K562 (cell line): ENCODE measurements around the gene NAV2. TPM values are rescaled to one million over a fixed set of nuclear protein-coding genes. Genes with fewer than 3 reads are reported as not detected.

Experiments
- ATAC-seq: fragments of 200-7000 bp; cut with Tn5 transposase; 3 replicates; pipeline ENCODE4 v1.9.1; 2020; ENCODE audit warnings: moderate library complexity
- BruUV-seq: library from RNA; stranded (reverse); fragments of 400-500 nt; replicated peaks from 2 replicates; lab custom pipeline; 2021; lab: Mats Ljungman, UMichigan
- CTCF ChIA-PET: fragments of 300-600 bp; formaldehyde crosslinking; extraction: SDS; loops from one replicate; lab custom pipeline; 2021; ENCODE audit warnings: low intra/inter-chr PET ratio; lab: Yijun Ruan, JAX
- POLR2A ChIA-PET: fragments of 300-600, 350-650 bp; sonication (Branson Sonifier 250); formaldehyde crosslinking; extraction: SDS; loops from one replicate; lab custom pipeline; 2021; ENCODE audit warnings: antibody characterized with exemption, inconsistent platforms; lab: Yijun Ruan, JAX
- DNase-seq, 4 experiments: peaks; one replicate each; pipeline versions ENCODE4 v3.0.0 to v3.0.0-alpha.2; 2011 to 2018; ENCODE audit warnings: low spot score in 3 of 4, mixed read lengths in 3 of 4; ENCODE audit errors: extremely low read depth in 1 of 4
- FAIRE-seq: peaks from 2 replicates; lab custom pipeline; 2011; peaks lifted over from hg19 to GRCh38; lab: Jason Lieb, UNC
- H2AFZ ChIP-seq: 2 replicates; pipeline ENCODE4 v1.6.0; 2011; ENCODE audit warnings: low read depth, low read length, control low read depth, inconsistent platforms
- H3K27ac ChIP-seq: fragments of 200-600 bp; 3 replicates; pipeline ENCODE4 v1.8.0; 2011; ENCODE audit warnings: low read depth, mild to moderate bottlenecking, control low read depth, inconsistent platforms, low read length, moderate library complexity, mixed read lengths; ENCODE audit errors: extremely low read depth
- H3K27me3 ChIP-seq, 2 experiments: fragments of 300-600 bp in 1 of 2; 2 replicates in 1 of 2; 3 replicates in 1 of 2; pipeline versions ENCODE4 v1.6.0 to v1.8.0; 2011; ENCODE audit warnings: inconsistent platforms in 2 of 2, low read length in 2 of 2, mild to moderate bottlenecking in 1 of 2, mixed read lengths in 1 of 2, moderate library complexity in 1 of 2; ENCODE audit not compliant: control insufficient read depth in 2 of 2, insufficient read depth in 2 of 2
- H3K36me3 ChIP-seq: fragments of 300-600 bp; 3 replicates; pipeline ENCODE4 v1.8.0; 2011; ENCODE audit warnings: mild to moderate bottlenecking, low read length, inconsistent platforms; ENCODE audit not compliant: control insufficient read depth, insufficient read depth
- H3K4me1 ChIP-seq, 2 experiments: fragments of 200-600 bp in 1 of 2; replicated peaks in 1 of 2; 2 replicates in 1 of 2; 3 replicates in 1 of 2; pipeline versions ENCODE4 v1.5.1 to v1.8.0; 2011; ENCODE audit warnings: inconsistent platforms in 2 of 2, low read length in 2 of 2, mild to moderate bottlenecking in 1 of 2, mixed read lengths in 1 of 2, moderate library complexity in 1 of 2; ENCODE audit not compliant: control insufficient read depth in 2 of 2, insufficient read depth in 2 of 2
- H3K4me2 ChIP-seq: 2 replicates; pipeline ENCODE4 v1.6.1; 2011; ENCODE audit warnings: low read length, control low read depth, inconsistent platforms, mixed read lengths; ENCODE audit not compliant: insufficient read depth
- H3K4me3 ChIP-seq: fragments of 200-600 bp; sonication (generic), shearing (Covaris generic); 2 replicates; pipeline ENCODE4 v1.5.1; 2016; ENCODE audit warnings: control low read depth, inconsistent platforms
- H3K79me2 ChIP-seq: fragments of 200-600 bp; 3 replicates; pipeline ENCODE4 v1.8.0; 2011; ENCODE audit warnings: low read length, inconsistent platforms; ENCODE audit not compliant: control insufficient read depth, insufficient read depth
- H3K9ac ChIP-seq, 2 experiments: 2 replicates each; pipeline versions ENCODE4 v1.6.0 to v1.6.1; 2011; ENCODE audit warnings: low read depth in 2 of 2, low read length in 2 of 2, control low read depth in 1 of 2, inconsistent platforms in 1 of 2, mild to moderate bottlenecking in 1 of 2, mixed read lengths in 1 of 2; ENCODE audit not compliant: insufficient read depth in 1 of 2
- H3K9me1 ChIP-seq: one replicate; pipeline ENCODE4 v1.6.0; 2011; ENCODE audit warnings: inconsistent platforms, mild to moderate bottlenecking, low read length, moderate library complexity; ENCODE audit not compliant: control insufficient read depth, insufficient read depth
- H3K9me3 ChIP-seq: replicated peaks from 2 replicates; pipeline ENCODE4 v1.5.1; 2011; ENCODE audit warnings: low read depth, low read length, inconsistent platforms; ENCODE audit not compliant: control insufficient read depth, insufficient read depth
- H4K20me1 ChIP-seq: replicated peaks from 2 replicates; pipeline ENCODE4 v1.6.1; 2011; ENCODE audit warnings: low read length, inconsistent platforms, mixed read lengths; ENCODE audit not compliant: control insufficient read depth, insufficient read depth
- MTF1 ChIP-seq: fragments of 250-450 bp; sonication (Bioruptor Pico); IDR thresholded peaks from 2 replicates; pipeline ENCODE4 v1.9.0; 2021; ENCODE audit warnings: moderate library complexity, mild to moderate bottlenecking, inconsistent platforms, borderline replicate concordance
- ZNF830 ChIP-seq: fragments of 250-450 bp; sonication (Bioruptor Pico); IDR thresholded peaks from 2 replicates; pipeline ENCODE4 v1.5.0; 2021; ENCODE audit warnings: mild to moderate bottlenecking
- in situ Hi-C: fragments of 300-500 bp; cut with MboI; formaldehyde crosslinking; loops from 4 replicates; pipeline ENCODE4 v1.15.0; 2018; ENCODE audit warnings: inconsistent platforms, mixed read lengths
- intact Hi-C: fragments of 100-400 bp; cut with micrococcal nuclease; formaldehyde crosslinking; loops from 2 replicates; pipeline ENCODE4 v1.14.2; 2022
- polyA plus RNA-seq, 8 experiments: library from polyadenylated mRNA; depleted of rRNA in 4 of 8; stranded (reverse) in 5 of 8; unstranded in 3 of 8; fragments of >200 nt; fragmentation: Nextera tagmentation in 2 of 8; fragmentation: Illumina TruSeq in 1 of 8; extraction: Ambion mirVana in 2 of 8; extraction: Trizol in 1 of 8; gene quantifications; 2 replicates each; pipeline versions ENCODE4 v1.2.1 to v1.2.3, GENCODE V29; 2011 to 2014; ENCODE audit warnings: inconsistent platforms in 1 of 8, missing spikeins in 1 of 8
- total RNA-seq, 7 experiments: library from RNA; depleted of rRNA in 6 of 7; stranded (reverse); fragments of >200 nt in 6 of 7; fragmentation: Illumina TruSeq in 2 of 7; extraction: Trizol in 2 of 7; gene quantifications; 2 replicates each; pipeline versions ENCODE4 v1.2.1 to v1.2.3, GENCODE V29; 2011 to 2021; ENCODE audit warnings: low replicate concordance in 1 of 7
- TF ChIP-seq, protein P1 (sequence below), 2 experiments: fragments of 150-350 bp in 1 of 2; IDR thresholded peaks; 2 replicates each; pipeline ENCODE4 v1.6.1; 2012 to 2016; ENCODE audit warnings: low read depth in 2 of 2, low read length in 2 of 2, mild to moderate bottlenecking in 1 of 2, moderate library complexity in 1 of 2

The NAV2 gene
- total and polyA plus RNA-seq, 9 of the 15 experiments (the other 6 are each of a cell fraction or from before 2014, with no cell fraction given) = 0.03 to 0.35 (median 0.05) TPM

DNA sequence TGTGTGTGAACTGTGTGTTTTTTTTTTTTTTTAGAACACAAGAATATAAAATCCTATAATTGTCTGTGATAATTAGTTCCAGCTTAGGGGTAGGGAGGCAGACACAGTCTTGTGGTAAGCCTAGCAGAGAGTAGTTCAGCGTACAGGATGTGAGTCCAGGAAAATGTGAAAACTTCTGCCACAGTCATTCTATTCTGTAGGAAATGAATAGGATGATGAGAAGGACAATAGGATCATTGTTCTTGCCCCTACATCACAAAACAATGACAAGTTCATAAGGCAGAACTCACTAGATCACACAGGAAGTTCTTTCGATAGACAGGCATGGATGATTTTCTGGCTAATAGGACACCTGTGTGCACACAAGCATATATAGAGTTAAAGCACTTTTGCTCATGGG, 132.2 kb downstream of the NAV2 start (continued):
- TF ChIP-seq, protein P1, sequence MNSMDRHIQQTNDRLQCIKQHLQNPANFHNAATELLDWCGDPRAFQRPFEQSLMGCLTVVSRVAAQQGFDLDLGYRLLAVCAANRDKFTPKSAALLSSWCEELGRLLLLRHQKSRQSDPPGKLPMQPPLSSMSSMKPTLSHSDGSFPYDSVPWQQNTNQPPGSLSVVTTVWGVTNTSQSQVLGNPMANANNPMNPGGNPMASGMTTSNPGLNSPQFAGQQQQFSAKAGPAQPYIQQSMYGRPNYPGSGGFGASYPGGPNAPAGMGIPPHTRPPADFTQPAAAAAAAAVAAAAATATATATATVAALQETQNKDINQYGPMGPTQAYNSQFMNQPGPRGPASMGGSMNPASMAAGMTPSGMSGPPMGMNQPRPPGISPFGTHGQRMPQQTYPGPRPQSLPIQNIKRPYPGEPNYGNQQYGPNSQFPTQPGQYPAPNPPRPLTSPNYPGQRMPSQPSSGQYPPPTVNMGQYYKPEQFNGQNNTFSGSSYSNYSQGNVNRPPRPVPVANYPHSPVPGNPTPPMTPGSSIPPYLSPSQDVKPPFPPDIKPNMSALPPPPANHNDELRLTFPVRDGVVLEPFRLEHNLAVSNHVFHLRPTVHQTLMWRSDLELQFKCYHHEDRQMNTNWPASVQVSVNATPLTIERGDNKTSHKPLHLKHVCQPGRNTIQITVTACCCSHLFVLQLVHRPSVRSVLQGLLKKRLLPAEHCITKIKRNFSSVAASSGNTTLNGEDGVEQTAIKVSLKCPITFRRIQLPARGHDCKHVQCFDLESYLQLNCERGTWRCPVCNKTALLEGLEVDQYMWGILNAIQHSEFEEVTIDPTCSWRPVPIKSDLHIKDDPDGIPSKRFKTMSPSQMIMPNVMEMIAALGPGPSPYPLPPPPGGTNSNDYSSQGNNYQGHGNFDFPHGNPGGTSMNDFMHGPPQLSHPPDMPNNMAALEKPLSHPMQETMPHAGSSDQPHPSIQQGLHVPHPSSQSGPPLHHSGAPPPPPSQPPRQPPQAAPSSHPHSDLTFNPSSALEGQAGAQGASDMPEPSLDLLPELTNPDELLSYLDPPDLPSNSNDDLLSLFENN (IDR thresholded peaks at IDR 0.05; ENCODE audit: low read depth in 2 of 2, low read length in 2 of 2) = no peak
- TF ChIP-seq, all 486 proteins: peak for 0

DNA sequence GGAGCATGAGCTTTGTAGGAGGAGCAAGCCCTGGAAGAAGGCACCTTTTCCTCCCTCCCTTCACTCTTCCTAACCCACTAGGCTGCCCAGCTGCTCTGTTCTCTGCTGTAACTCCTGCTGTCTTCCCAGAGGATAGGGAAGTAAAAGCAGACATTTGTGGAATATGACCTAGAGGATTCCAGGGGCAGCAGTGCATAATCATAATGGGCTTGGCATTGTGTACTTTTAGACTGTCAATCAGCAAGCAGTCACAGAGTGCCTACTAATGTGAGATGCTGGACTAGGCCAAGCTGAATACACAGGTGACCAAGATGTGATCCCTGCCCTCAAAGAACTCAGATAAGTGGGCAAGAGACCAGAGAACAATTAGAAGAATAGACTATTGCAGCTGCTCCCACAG, 133.0 kb downstream of the NAV2 start:
- Histone ChIP-seq H3K9me3 (no peaks in the 10 kb centered on the region), H2AFZ (no peak overlapping the region), H3K36me3 (no peaks in the 10 kb centered on the region), H3K4me3 (no peak overlapping the region), H3K9ac (no peak overlapping the region), H3K79me2 (no peaks in the 10 kb centered on the region), H4K20me1 (no peaks in the 10 kb centered on the region), H3K4me1 (no peaks in the 10 kb centered on the region), H3K4me2 (no peak overlapping the region), H3K27me3 (no peaks in the 10 kb centered on the region; a peak in 1 of 5 replicates), H3K9me1 (no peaks in the 10 kb centered on the region), H3K27ac (no peak overlapping the region)
- no peak for FAIRE-seq
- no peak for ATAC-seq
- no peak for DNase-seq
- ChIA-PET CTCF (no interaction called here), POLR2A (no interaction called here)
- no TSS peak for BruUV-seq
- TF ChIP-seq ZNF830 (CRISPR knock-in tag) (no peak), MTF1 (CRISPR knock-in tag) (no peak)
- intact Hi-C loops (no loop called here), in situ Hi-C loops (no loop called here)
